NCI-H2107 (cell line): Measurements from ENCODE around the gene NUDT4.
"Not testable (repeated sequence)": the region's sequence is repeated elsewhere in the genome, so short reads cannot be mapped to it uniquely, and the experiment has no call there.

Experiments used
- DNase-seq: peaks from one replicate; lab custom pipeline; 2025; lab: John Stamatoyannopoulos, UW

Gene NUDT4

GRCh38 chr12:93368766-93369165, 9.0 kb upstream of the NUDT4 start:
- DNase-seq: no peak

GRCh38 chr12:93369505-93369904, 8.2 kb upstream of the NUDT4 start:
- DNase-seq: no peak

DNA sequence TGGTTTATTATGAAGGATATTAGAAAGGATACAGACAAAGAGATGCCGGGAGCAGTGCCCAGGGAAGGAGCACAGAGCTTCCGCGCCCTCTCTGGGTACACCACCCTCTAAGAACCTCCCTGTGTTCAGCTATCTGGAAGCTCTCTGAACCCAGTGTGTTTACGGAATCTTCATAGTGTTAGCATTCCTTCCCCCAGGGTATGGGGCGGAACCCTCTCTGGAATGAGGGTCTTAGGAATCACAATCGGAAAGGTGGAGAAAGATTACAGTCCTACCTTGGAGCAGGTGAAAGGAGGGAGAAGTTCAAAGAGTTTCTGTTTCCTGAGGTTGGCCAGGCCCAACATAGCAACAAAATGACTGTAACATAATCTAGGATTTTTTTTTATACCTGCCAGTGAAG, 6.8 kb upstream of the NUDT4 start:
- no peak for DNase-seq

- DNase-seq: no peak
These were observed 3.6 kb upstream of the NUDT4 start for GRCh38 chr12:93373961-93374656.

GRCh38 chr12:93375906-93376305, 1.8 kb upstream of the NUDT4 start:
- DNase-seq: no peak

- no peak for DNase-seq
These were observed 1.1 kb upstream of the NUDT4 start for GRCh38 chr12:93376436-93377251.

DNA sequence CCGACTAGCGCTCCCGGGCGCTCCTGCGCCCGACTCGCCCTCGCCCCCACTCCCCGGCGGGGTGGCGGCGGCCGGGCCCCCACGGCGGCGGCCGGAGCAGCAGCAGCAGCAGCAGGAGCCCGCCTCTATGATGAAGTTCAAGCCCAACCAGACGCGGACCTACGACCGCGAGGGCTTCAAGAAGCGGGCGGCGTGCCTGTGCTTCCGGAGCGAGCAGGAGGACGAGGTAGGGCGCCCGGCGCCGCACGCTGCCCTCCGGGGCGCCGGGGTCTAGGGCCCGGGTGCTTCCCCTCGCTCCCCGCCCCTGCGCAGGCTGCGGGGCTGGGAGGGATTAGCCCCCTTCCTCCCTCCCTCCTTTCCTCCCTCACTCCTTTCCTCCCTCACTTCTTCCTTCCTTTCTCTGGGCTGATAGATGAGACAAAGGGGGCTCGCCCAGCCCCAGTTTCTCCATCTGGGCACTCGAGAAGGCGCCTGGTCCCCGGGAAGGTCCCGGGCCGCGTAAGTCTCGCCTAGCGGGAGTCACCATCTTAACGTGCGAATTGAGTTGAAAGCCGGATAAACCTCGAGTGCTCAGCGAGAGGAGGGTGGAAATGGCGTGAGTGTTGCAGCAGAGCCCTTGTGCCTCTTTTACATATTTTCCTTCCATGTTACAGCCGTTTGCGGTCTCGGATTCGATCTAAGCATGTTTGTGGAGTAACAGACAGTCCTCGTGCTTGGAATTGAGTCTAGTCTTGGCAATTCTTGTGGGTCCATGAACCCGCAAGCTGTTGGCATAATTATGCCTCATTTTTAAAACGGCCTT, 672 bp downstream of the NUDT4 start:
- DNase-seq: not testable (repeated sequence)

GRCh38 chr12:93378998-93379325, 1.2 kb downstream of the NUDT4 start:
- no peak for DNase-seq

DNA sequence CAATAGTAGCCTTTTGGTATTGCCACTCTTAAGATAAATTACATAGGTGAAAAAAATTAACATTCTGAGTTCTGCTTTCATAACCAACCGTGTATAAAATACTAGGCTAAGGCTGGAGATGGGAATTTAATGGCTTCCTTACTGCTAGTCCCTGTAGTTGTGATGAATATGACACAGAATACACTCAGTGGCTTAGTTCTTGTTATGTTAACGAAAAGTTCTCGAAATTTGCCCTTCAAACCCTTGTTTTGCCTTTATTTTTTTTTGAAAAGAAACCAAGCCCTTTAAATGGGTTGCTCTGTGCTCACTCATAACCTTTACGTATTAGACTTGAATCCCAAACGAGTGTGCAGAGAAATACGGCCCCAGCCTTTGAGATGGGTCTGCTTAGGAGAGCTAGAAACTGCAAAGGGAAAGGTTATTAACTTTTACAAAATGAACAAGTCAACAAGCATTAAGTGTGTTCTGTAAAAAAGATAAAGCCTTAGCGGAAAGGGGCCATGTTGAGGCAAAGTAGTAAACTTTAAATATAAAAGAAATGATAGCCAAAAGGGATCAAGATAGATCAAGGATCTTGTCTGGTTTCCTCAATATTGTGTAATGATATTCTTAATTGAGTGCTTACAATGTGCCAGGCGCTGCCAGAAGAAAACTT, 1.7 kb downstream of the NUDT4 start:
- DNase-seq: no peak

GRCh38 chr12:93379981-93380361, 2.2 kb downstream of the NUDT4 start:
- DNase-seq: no peak

GRCh38 chr12:93380480-93381121, 2.9 kb downstream of the NUDT4 start:
- DNase-seq: no peak

DNA sequence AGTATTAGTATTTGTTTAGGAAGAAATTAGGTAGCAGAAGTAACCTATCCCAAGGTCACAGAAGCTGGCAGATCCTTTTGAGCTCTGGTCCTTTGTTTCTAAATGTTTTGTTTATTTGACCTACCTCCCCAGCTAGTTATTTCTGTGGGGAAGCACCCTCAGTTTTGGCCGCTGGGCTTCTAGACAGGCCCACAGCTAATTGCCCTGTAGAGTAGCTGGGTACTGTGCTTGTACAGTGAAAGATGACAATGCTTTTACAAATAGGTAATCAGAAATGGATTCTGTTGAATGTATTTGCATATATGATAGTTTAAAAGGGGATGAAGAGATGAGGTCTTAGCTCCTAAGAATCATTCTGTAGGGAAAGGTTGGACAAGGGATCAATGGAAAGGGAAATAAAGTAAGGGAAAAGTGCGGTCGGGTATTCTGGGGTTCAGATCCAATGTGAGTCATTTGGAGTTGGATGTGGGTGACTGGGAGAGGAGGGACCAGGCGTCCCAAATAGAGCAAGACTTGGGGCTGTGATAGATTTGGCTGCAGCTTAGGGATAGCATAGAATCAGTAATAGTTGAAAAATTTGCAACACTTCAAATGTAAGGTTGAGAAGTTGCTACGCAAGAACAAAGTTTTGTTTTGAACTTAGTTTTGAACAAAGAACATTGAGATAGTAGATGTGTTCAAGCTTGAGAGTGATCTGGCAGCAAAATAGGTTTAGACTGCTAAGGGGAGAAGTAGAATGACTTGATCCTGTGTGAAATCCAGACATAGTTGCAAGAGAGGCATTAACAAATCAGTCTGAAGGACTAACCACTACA, 3.6 kb downstream of the NUDT4 start:
- DNase-seq: no peak

GRCh38 chr12:93381976-93382437, 4.3 kb downstream of the NUDT4 start:
- DNase-seq: not testable (repeated sequence)

- DNase-seq: no peak
These were observed 10.1 kb downstream of the NUDT4 start for GRCh38 chr12:93387780-93388179.

GRCh38 chr12:93390031-93390430, 12.3 kb downstream of the NUDT4 start:
- DNase-seq: no peak

GRCh38 chr12:93390549-93391297, 13.0 kb downstream of the NUDT4 start:
- DNase-seq: no peak

DNA sequence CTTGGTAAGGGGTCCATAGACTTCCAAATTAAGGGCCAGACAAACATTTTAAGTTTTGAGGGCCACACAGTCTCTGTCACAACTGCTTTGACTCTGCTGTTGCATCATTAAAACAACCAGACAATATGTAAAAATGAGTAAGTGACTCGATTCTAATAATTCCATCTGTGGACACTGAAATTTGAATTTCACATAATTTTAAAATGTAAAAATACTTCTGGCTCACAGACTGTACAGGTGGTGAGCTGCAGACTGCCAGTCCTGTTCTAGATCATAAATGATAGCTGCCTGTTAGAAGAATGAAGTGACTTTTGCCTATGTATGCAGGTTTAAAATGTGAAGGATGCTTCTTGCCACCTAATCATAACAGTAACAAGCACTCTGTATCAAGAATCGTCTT, 15.7 kb downstream of the NUDT4 start:
- no peak for DNase-seq

GRCh38 chr12:93397412-93397811, 19.7 kb downstream of the NUDT4 start:
- no peak for DNase-seq

DNA sequence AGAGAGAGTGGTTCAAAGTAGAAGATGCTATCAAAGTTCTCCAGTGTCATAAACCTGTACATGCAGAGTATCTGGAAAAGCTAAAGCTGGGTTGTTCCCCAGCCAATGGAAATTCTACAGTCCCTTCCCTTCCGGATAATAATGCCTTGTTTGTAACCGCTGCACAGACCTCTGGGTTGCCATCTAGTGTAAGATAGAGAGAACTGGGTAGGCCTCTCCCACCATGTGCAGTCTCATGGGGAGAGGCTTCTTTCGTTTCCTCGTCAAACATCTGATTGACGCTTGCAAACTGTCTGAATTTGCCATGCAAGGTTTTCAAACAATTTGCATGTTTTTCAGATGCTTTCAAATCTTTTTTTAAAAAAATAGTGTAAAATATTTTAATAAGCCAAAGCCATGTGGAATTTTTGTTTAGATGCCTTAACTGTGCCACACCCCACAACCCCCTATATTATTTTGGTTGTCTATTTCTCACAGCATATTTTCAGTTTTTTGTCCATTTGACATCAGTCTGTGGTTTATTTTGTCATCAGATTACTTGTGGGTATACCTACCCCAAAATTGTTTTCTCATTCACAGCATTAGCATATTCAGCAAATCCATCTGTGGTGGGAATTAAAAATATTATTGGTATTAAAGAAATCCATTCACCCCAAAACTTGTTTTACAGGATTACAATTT, 21.6 kb downstream of the NUDT4 start:
- not testable (repeated sequence) for DNase-seq
